ENCODE data around the gene SLC27A2.

Gene SLC27A2

DNA sequence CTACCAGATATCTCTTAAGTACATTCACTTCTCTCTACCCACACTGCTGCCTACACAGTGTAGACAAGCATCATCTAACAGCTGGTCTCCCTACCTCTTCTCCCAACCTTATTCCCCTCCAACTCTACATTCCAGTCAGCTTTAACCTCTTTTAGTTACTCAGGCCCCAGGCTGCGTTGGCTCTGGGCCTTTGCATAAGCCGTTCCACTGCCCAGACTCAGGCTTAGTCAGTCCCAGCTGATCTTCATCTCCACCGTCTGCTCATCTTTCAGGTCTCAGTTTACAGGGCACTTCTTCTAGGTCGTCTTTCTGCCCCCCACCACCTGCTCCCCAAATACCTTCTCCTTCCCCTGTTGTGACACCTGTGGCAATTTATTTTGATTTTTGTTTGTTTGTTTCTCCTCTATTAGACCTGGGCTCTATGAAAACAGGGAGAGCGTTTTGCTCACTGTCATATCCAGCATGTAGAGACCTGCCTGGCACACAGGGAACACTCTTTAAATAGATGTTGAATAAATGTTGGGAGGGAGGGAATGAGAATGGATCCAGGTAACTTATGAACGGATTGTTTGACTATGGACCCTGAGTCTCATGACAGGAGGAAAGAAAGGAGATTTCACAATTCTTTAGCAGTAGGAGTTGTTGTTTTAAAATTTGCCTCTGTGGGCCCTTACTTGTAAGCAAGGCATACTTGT is 11.1 kb downstream of the SLC27A2 start:
- TF ChIP-seq, protein P1, sequence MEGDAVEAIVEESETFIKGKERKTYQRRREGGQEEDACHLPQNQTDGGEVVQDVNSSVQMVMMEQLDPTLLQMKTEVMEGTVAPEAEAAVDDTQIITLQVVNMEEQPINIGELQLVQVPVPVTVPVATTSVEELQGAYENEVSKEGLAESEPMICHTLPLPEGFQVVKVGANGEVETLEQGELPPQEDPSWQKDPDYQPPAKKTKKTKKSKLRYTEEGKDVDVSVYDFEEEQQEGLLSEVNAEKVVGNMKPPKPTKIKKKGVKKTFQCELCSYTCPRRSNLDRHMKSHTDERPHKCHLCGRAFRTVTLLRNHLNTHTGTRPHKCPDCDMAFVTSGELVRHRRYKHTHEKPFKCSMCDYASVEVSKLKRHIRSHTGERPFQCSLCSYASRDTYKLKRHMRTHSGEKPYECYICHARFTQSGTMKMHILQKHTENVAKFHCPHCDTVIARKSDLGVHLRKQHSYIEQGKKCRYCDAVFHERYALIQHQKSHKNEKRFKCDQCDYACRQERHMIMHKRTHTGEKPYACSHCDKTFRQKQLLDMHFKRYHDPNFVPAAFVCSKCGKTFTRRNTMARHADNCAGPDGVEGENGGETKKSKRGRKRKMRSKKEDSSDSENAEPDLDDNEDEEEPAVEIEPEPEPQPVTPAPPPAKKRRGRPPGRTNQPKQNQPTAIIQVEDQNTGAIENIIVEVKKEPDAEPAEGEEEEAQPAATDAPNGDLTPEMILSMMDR (IDR thresholded peaks at IDR 0.05), result no peak
- no peak for TF ChIP-seq ZFX (IDR thresholded peaks at IDR 0.05; ENCODE audit: borderline replicate concordance)
- H3K27ac ChIP-seq, result no peak overlapping the region

DNA sequence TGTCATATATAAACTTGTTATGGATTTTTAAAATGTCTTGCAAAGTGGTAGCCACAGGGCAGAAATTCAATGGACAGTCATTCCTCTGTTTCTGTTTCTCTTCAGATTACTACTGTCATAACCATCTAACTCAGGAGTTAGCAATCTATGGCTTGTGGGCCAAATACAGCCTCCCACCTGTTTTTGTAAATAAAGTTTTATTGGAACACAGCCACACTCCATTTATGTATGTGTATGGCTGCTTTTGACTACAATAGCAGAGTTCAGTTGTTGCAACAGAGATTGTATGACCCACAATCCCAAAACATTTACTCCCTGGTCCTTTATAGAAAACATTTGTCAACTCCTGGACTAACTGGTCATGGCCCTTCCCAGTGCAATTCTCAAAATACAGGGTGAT is 20.0 kb downstream of the SLC27A2 start:
- no peak for TF ChIP-seq ZFX (IDR thresholded peaks at IDR 0.05; ENCODE audit: borderline replicate concordance)
- TF ChIP-seq, protein P1 (IDR thresholded peaks at IDR 0.05), result no peak
- no peak overlapping the region for H3K27ac ChIP-seq

DNA sequence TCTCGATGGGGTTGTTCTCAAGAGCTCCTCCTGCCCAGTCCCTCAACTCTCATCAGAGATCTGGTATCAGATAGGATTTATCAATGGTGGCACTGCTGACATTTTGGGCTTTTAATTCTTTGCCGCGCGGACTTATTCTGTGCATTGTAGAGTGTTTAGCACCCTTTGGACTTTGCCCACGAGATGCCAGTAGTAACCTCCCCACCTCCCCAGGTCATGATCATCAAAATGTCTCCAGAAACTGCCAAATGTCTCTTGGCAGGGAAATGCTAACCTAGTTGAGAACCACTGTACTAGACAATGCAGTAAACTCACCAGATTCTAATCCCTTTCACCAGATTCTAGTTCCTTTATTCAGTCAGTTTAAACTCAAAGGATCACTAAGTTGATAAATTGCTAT is 24.0 kb downstream of the SLC27A2 start:
- H3K27ac ChIP-seq, result 0 out of 2 replicates have a peak overlapping the region, but pooled peaks have one; percentile 14
- no peak for TF ChIP-seq ZFX (IDR thresholded peaks at IDR 0.05; ENCODE audit: borderline replicate concordance)
- TF ChIP-seq, protein P1 (IDR thresholded peaks at IDR 0.05), result no peak

DNA sequence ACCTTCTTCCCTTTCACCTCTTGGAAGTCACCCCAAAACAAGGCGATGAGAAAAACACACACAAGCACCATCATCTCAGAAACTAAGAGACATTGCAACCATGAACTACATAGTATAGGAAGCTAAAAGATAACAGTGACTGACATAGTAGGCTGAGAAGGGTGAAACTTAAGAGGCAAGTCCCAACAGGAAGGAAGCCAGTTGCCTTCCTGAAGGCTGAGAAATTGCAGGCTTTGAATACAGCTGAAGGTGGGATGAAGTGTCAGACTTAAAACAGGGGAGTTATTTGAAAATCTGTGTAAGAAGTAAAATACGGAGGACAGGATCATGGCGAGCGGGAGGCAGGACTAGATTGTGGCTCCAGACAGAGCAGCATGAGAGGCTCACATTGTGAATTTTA is 27.8 kb downstream of the SLC27A2 start:
- H3K27ac ChIP-seq, result no peak overlapping the region
- TF ChIP-seq ZFX (IDR thresholded peaks at IDR 0.05; ENCODE audit: borderline replicate concordance), result no peak
- TF ChIP-seq, protein P1 (IDR thresholded peaks at IDR 0.05), result no peak

DNA sequence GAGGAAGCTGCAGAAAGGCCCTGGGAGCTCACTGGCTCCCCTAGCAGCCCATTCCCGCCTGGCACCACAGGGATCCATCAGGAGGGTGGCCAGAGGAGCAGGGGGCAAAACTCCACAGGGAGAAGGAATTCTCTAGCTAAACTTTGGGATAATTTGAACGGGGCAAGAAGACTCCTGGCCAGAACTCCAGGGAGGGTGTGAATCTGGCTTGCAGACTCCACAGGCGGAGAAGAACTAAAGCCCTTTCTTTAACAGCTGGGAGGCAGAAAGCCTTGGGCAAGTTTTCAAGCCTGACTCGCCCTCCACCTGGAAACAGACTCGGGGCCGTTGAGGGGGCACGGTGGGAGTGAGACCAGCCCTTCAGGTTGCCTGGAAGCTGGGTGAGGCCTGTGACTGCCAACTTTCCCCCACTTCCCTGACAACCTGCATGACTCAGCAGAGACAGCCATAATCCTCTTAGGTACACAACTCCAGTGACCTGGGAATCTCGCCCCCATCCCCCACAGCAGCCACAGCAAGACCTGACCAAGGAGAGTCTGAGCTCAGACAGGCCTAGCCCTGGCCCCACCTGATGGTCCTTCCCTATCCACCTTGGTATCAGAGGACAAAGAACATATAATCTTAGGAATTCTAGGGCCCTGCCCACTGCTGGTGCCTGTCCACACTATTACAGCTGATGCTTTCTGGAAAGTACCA is 28.6 kb downstream of the SLC27A2 start:
- H3K27ac ChIP-seq, result no peak overlapping the region

DNA sequence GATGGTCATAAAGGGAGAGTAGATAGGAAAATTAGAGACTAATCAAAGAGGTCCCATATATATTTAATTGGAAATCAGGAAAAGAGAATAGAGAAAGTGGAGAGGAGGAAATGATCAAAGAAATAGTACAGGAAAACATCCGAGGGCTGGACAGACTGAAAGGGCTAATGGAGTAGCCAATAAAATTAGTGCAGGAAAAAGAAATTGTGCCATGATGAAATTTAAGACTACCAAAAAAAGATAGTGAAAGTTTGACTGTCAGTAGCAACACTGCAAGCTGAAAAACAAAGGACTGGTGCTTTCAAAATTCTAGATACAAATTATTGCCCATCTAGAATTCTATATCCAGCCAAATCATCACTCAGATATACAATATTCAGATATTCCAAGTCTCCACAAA is 36.3 kb downstream of the SLC27A2 start:
- TF ChIP-seq, protein P1 (IDR thresholded peaks at IDR 0.05), result no peak
- H3K27ac ChIP-seq, result no peak overlapping the region

More for the DNA sequence above, 28.6 kb downstream of the SLC27A2 start:
- no peak for TF ChIP-seq ZFX (IDR thresholded peaks at IDR 0.05; ENCODE audit: borderline replicate concordance)
- TF ChIP-seq, protein P1 (IDR thresholded peaks at IDR 0.05), result no peak

DNA sequence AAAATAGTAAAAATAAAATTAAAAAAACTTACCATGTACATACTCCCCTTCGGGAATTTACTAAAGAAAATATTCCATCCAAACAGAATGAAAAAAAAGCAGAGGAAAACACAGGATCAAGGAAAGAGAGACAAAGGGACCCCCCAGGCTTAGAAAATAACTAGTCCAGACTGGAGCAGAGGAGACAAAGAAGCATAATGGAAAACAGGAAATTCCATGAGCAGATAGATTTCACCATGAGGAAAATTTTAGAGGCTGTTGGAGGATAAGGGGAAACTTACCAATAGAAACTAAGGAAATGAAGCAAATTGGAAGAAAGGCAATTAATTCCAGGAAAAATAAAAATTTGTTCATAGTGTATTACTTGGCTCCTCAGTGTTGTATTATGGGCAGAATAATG is 36.7 kb downstream of the SLC27A2 start:
- H3K27ac ChIP-seq, result no peak overlapping the region
- TF ChIP-seq, protein P1 (IDR thresholded peaks at IDR 0.05), result no peak
- TF ChIP-seq ZFX (IDR thresholded peaks at IDR 0.05; ENCODE audit: borderline replicate concordance), result no peak

All from 22Rv1 (cell line).